HEK293 (cell line): ENCODE measurements around the gene BEST1.

ENCODE experiments used
- BCL11A ChIP-seq: fragments of 450-650 bp; formaldehyde crosslinking; IDR thresholded peaks from 2 replicates; pipeline ENCODE4 v1.5.1; 2016; ENCODE audit warnings: low read depth, missing biosample characterization, missing genetic modification characterization
- EGR2 ChIP-seq: fragments of 450-650 bp; formaldehyde crosslinking; IDR thresholded peaks from 2 replicates; pipeline ENCODE4 v1.5.1; 2016; ENCODE audit warnings: low read depth, missing biosample characterization, missing genetic modification characterization
- GLIS2 ChIP-seq: fragments of 450-650 bp; formaldehyde crosslinking; IDR thresholded peaks from 2 replicates; pipeline ENCODE4 v1.5.1; 2016; ENCODE audit warnings: missing biosample characterization, missing genetic modification characterization
- IKZF3 ChIP-seq: fragments of 450-650 bp; IDR thresholded peaks from 2 replicates; pipeline ENCODE4 v1.5.0; 2018; ENCODE audit warnings: missing biosample characterization, mild to moderate bottlenecking, missing genetic modification characterization, moderate library complexity
- KLF17 ChIP-seq: fragments of 450-650 bp; formaldehyde crosslinking; IDR thresholded peaks from 2 replicates; pipeline ENCODE4 v1.5.1; 2016; ENCODE audit warnings: missing biosample characterization, missing genetic modification characterization
- MYNN ChIP-seq: fragments of 450-650 bp; formaldehyde crosslinking; IDR thresholded peaks from 2 replicates; pipeline ENCODE4 v1.5.1; 2016; ENCODE audit warnings: missing biosample characterization, missing genetic modification characterization, borderline replicate concordance
- MZF1 ChIP-seq: fragments of 450-650 bp; formaldehyde crosslinking; IDR thresholded peaks from 2 replicates; pipeline ENCODE4 v1.5.1; 2017; ENCODE audit warnings: missing biosample characterization, missing genetic modification characterization, borderline replicate concordance
- OVOL3 ChIP-seq: fragments of 450-650 bp; formaldehyde crosslinking; IDR thresholded peaks from 2 replicates; pipeline ENCODE4 v1.5.1; 2016; ENCODE audit warnings: missing biosample characterization, missing genetic modification characterization
- SP2 ChIP-seq: fragments of 450-650 bp; formaldehyde crosslinking; IDR thresholded peaks from 2 replicates; pipeline ENCODE4 v1.5.1; 2016; ENCODE audit warnings: missing biosample characterization, missing genetic modification characterization
- TRIM28 ChIP-seq: IDR thresholded peaks from 2 replicates; pipeline ENCODE4 v1.6.1; 2011; ENCODE audit warnings: low read length, control low read depth, borderline replicate concordance
- ZBTB17 ChIP-seq: fragments of 450-650 bp; formaldehyde crosslinking; IDR thresholded peaks from 2 replicates; pipeline ENCODE4 v1.5.1; 2016; ENCODE audit warnings: missing biosample characterization, missing genetic modification characterization
- ZBTB6 ChIP-seq: fragments of 450-650 bp; formaldehyde crosslinking; IDR thresholded peaks from 2 replicates; pipeline ENCODE4 v1.5.1; 2017; ENCODE audit warnings: missing biosample characterization, missing genetic modification characterization
- ZBTB8A ChIP-seq: fragments of 450-650 bp; formaldehyde crosslinking; IDR thresholded peaks from 2 replicates; pipeline ENCODE4 v1.5.1; 2016; ENCODE audit warnings: missing biosample characterization, missing genetic modification characterization
- ZIC2 ChIP-seq: fragments of 450-650 bp; formaldehyde crosslinking; IDR thresholded peaks from 2 replicates; pipeline ENCODE4 v1.5.1; 2016; ENCODE audit warnings: missing biosample characterization, missing genetic modification characterization
- ZNF174 ChIP-seq: fragments of 450-650 bp; formaldehyde crosslinking; IDR thresholded peaks from 2 replicates; pipeline ENCODE4 v1.5.0; 2017; ENCODE audit warnings: missing biosample characterization, mild to moderate bottlenecking, missing genetic modification characterization
- ZNF24 ChIP-seq: fragments of 450-650 bp; formaldehyde crosslinking; IDR thresholded peaks from 2 replicates; pipeline ENCODE4 v1.5.1; 2016; ENCODE audit warnings: missing biosample characterization, missing genetic modification characterization
- ZNF324 ChIP-seq: fragments of 450-650 bp; formaldehyde crosslinking; IDR thresholded peaks from 2 replicates; pipeline ENCODE4 v1.5.1; 2016; ENCODE audit warnings: missing biosample characterization, missing genetic modification characterization
- ZNF366 ChIP-seq: fragments of 450-650 bp; formaldehyde crosslinking; conservative IDR thresholded peaks from 2 replicates; pipeline ENCODE4 v1.5.1; 2016; ENCODE audit warnings: missing biosample characterization, missing genetic modification characterization
- ZNF548 ChIP-seq: fragments of 450-650 bp; formaldehyde crosslinking; IDR thresholded peaks from 2 replicates; pipeline ENCODE4 v1.5.1; 2016; ENCODE audit warnings: missing biosample characterization, missing genetic modification characterization
- ZNF555 ChIP-seq: fragments of 450-650 bp; formaldehyde crosslinking; conservative IDR thresholded peaks from 2 replicates; pipeline ENCODE4 v1.5.1; 2017; ENCODE audit warnings: missing biosample characterization, mild to moderate bottlenecking, missing genetic modification characterization, inconsistent platforms
- ZNF621 ChIP-seq: fragments of 450-650 bp; formaldehyde crosslinking; IDR thresholded peaks from 2 replicates; pipeline ENCODE4 v1.5.1; 2017; ENCODE audit warnings: missing biosample characterization, missing genetic modification characterization
- ZNF629 ChIP-seq: fragments of 450-650 bp; formaldehyde crosslinking; IDR thresholded peaks from 2 replicates; pipeline ENCODE4 v1.5.1; 2017; ENCODE audit warnings: missing biosample characterization, missing genetic modification characterization
- ZNF639 ChIP-seq: fragments of 450-650 bp; formaldehyde crosslinking; IDR thresholded peaks from 2 replicates; pipeline ENCODE4 v1.5.1; 2016; ENCODE audit warnings: missing biosample characterization, missing genetic modification characterization
- ZNF677 ChIP-seq: fragments of 450-650 bp; IDR thresholded peaks from 2 replicates; pipeline ENCODE4 v1.5.0; 2018; ENCODE audit warnings: missing biosample characterization, mild to moderate bottlenecking, missing genetic modification characterization, moderate library complexity
- ZNF707 ChIP-seq: fragments of 450-650 bp; formaldehyde crosslinking; IDR thresholded peaks from 2 replicates; pipeline ENCODE4 v1.5.1; 2016; ENCODE audit warnings: missing biosample characterization, missing genetic modification characterization
- ZSCAN16 ChIP-seq: fragments of 450-650 bp; formaldehyde crosslinking; IDR thresholded peaks from 2 replicates; pipeline ENCODE4 v1.5.1; 2016; ENCODE audit warnings: missing biosample characterization, missing genetic modification characterization
- ZSCAN18 ChIP-seq: fragments of 450-650 bp; formaldehyde crosslinking; IDR thresholded peaks from 2 replicates; pipeline ENCODE4 v1.5.1; 2016; ENCODE audit warnings: missing biosample characterization, missing genetic modification characterization
- TF ChIP-seq, protein P1 (sequence below): fragments of 450-650 bp; formaldehyde crosslinking; IDR thresholded peaks from 2 replicates; pipeline ENCODE4 v1.5.1; 2017; ENCODE audit warnings: missing biosample characterization, missing genetic modification characterization
- TF ChIP-seq, protein P2 (sequence below): fragments of 450-650 bp; IDR thresholded peaks from 2 replicates; pipeline ENCODE4 v1.5.1; 2018; ENCODE audit warnings: missing biosample characterization, missing genetic modification characterization

The BEST1 gene

GRCh38 chr11:61971248-61972111 lies 21.3 kb downstream of the BEST1 start (continued):
- TF ChIP-seq SP2 (tag by site-specific recombination), result peak; percentile 31; the same call in 1 of the 2 replicates
- no peak for TF ChIP-seq MZF1 (tag by site-specific recombination)
- TF ChIP-seq KLF17 (tag by site-specific recombination), result 0 out of 2 replicates have a peak, but pooled peaks have one; percentile 21
- TF ChIP-seq ZNF324 (tag by site-specific recombination), result peak; percentile 34
- peak; percentile 55 for TF ChIP-seq ZBTB8A (tag by site-specific recombination)
- TF ChIP-seq ZNF629, result peak; percentile 48; the same call in 1 of the 2 replicates
- TF ChIP-seq ZBTB17 (tag by site-specific recombination), result peak; percentile 13; the same call in 1 of the 2 replicates
- peak; percentile 81 for TF ChIP-seq GLIS2
- TF ChIP-seq ZNF677, result no peak
- TF ChIP-seq ZNF548 (tag by site-specific recombination), result no peak
- TF ChIP-seq ZNF366 (tag by site-specific recombination), result no peak
- TF ChIP-seq ZNF621, result no peak
- no peak for TF ChIP-seq OVOL3 (tag by site-specific recombination)
- TF ChIP-seq IKZF3 (tag by site-specific recombination), result peak; percentile 82
- TF ChIP-seq MYNN, result no peak
- no peak for TF ChIP-seq ZNF555
- TF ChIP-seq ZSCAN16 (tag by site-specific recombination), result no peak
- TF ChIP-seq ZSCAN18 (tag by site-specific recombination), result no peak
- TF ChIP-seq, protein P1, sequence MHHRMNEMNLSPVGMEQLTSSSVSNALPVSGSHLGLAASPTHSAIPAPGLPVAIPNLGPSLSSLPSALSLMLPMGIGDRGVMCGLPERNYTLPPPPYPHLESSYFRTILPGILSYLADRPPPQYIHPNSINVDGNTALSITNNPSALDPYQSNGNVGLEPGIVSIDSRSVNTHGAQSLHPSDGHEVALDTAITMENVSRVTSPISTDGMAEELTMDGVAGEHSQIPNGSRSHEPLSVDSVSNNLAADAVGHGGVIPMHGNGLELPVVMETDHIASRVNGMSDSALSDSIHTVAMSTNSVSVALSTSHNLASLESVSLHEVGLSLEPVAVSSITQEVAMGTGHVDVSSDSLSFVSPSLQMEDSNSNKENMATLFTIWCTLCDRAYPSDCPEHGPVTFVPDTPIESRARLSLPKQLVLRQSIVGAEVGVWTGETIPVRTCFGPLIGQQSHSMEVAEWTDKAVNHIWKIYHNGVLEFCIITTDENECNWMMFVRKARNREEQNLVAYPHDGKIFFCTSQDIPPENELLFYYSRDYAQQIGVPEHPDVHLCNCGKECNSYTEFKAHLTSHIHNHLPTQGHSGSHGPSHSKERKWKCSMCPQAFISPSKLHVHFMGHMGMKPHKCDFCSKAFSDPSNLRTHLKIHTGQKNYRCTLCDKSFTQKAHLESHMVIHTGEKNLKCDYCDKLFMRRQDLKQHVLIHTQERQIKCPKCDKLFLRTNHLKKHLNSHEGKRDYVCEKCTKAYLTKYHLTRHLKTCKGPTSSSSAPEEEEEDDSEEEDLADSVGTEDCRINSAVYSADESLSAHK (tag by site-specific recombination), result peak; percentile 58; the same call in 1 of the 2 replicates
- 0 out of 2 replicates have a peak, but pooled peaks have one; percentile 34 for TF ChIP-seq BCL11A
- no peak for TF ChIP-seq ZNF174 (tag by site-specific recombination)
- TF ChIP-seq ZIC2 (tag by site-specific recombination), result peak; percentile 29
- no peak for TF ChIP-seq ZNF707 (tag by site-specific recombination)
- peak; percentile 19; the same call in 1 of the 2 replicates for TF ChIP-seq ZNF639 (tag by site-specific recombination)
- no peak for TF ChIP-seq ZBTB6 (tag by site-specific recombination)
- peak; percentile 69 for TF ChIP-seq EGR2
- peak; percentile 51; the same call in 1 of the 2 replicates for TF ChIP-seq ZNF24 (tag by site-specific recombination)
- 0 out of 2 replicates have a peak, but pooled peaks have one; percentile 53 for TF ChIP-seq TRIM28
- TF ChIP-seq, protein P2, sequence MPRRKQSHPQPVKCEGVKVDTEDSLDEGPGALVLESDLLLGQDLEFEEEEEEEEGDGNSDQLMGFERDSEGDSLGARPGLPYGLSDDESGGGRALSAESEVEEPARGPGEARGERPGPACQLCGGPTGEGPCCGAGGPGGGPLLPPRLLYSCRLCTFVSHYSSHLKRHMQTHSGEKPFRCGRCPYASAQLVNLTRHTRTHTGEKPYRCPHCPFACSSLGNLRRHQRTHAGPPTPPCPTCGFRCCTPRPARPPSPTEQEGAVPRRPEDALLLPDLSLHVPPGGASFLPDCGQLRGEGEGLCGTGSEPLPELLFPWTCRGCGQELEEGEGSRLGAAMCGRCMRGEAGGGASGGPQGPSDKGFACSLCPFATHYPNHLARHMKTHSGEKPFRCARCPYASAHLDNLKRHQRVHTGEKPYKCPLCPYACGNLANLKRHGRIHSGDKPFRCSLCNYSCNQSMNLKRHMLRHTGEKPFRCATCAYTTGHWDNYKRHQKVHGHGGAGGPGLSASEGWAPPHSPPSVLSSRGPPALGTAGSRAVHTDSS, result no peak
